ENCODE results near the gene PLCD4.
A peak's percentile ranks its signal among the peaks of the same experiment; 100 is the strongest.

Gene PLCD4

GRCh38 chr2:218607436-218608115 lies at the start of gene PLCD4:
Gene PLCD4 (plus strand): TSS chr2:218607899. CDS start chr2:218615740, 7,841 bp downstream.
- no peak for DNase-seq

GRCh38 chr2:218557941-218558340 lies 49.8 kb upstream of the PLCD4 start:
- no peak for DNase-seq

GRCh38 chr2:218558986-218559385 lies 48.7 kb upstream of the PLCD4 start:
- no peak for DNase-seq

- DNase-seq, result no peak
Measured at GRCh38 chr2:218564056-218564455, 43.6 kb upstream of the PLCD4 start.

- DNase-seq, result no peak
Measured at GRCh38 chr2:218566296-218566695, 41.4 kb upstream of the PLCD4 start.

GRCh38 chr2:218567797-218568189 lies 39.9 kb upstream of the PLCD4 start:
- no peak for DNase-seq

- DNase-seq, result peak; percentile 93
Measured at GRCh38 chr2:218568190-218569037, 39.3 kb upstream of the PLCD4 start, which contains the start of the genes CNOT9 and USP37. Gene CNOT9 (plus strand): TSS chr2:218568839. CDS start chr2:218568955, 116 bp downstream. Gene USP37 (minus strand): TSS chr2:218568351. CDS start chr2:218558653, 9,698 bp downstream.

GRCh38 chr2:218569038-218569431 lies 38.7 kb upstream of the PLCD4 start:
- DNase-seq, result no peak

- DNase-seq, result no peak
Measured at GRCh38 chr2:218569661-218570500, 37.8 kb upstream of the PLCD4 start.

- DNase-seq, result no peak
Measured at GRCh38 chr2:218570850-218571249, 36.8 kb upstream of the PLCD4 start.

GRCh38 chr2:218576854-218577253 lies 30.8 kb upstream of the PLCD4 start:
- DNase-seq, result no peak

GRCh38 chr2:218577482-218578220 lies 30.0 kb upstream of the PLCD4 start:
- no peak for DNase-seq

GRCh38 chr2:218578272-218578877 lies 29.3 kb upstream of the PLCD4 start:
- DNase-seq, result no peak

GRCh38 chr2:218582076-218582475 lies 25.6 kb upstream of the PLCD4 start:
- no peak for DNase-seq

GRCh38 chr2:218583983-218584850 lies 23.5 kb upstream of the PLCD4 start:
- no peak for DNase-seq

- DNase-seq, result no peak
Measured at GRCh38 chr2:218585541-218585940, 22.2 kb upstream of the PLCD4 start.

- no peak for DNase-seq
Measured at GRCh38 chr2:218605432-218605831, 2.3 kb upstream of the PLCD4 start.

GRCh38 chr2:218615868-218616315 lies 8.2 kb downstream of the PLCD4 start:
- no peak for DNase-seq

GRCh38 chr2:218618102-218618860 lies 10.6 kb downstream of the PLCD4 start:
- DNase-seq, result no peak

GRCh38 chr2:218621007-218621406 lies 13.3 kb downstream of the PLCD4 start:
- no peak for DNase-seq
